ENCODE results near the gene ANKRD28. TPM values are rescaled to one million over a fixed set of nuclear protein-coding genes. Genes with fewer than 3 reads are reported as not detected.

ANKRD28 gene
- total and polyA plus RNA-seq, 9 of the 15 experiments (the other 6 are each of a cell fraction or from before 2014, with no cell fraction given) = 11.7 to 66.0 (median 36.7) TPM

- no peak for ATAC-seq
- Histone ChIP-seq H3K9ac (ENCODE audit: insufficient read depth in 1 of 2, low read depth in 2 of 2, low read length in 2 of 2) (no peak overlapping the region; a peak in 1 of 4 replicates), H3K27ac (ENCODE audit: extremely low read depth, low read depth, low read length) (peak overlapping the region; percentile 56; the same call in 1 of the 3 replicates), H4K20me1 (replicated peaks; ENCODE audit: control insufficient read depth, insufficient read depth, low read length) (no peaks in the 10 kb centered on the region), H3K9me3 (replicated peaks; ENCODE audit: control insufficient read depth, insufficient read depth, low read depth, low read length) (no peaks in the 10 kb centered on the region), H3K27me3 (ENCODE audit: control insufficient read depth in 2 of 2, insufficient read depth in 2 of 2, low read length in 2 of 2) (no peaks in the 10 kb centered on the region), H2AFZ (ENCODE audit: low read depth, low read length) (no peak overlapping the region), H3K4me2 (ENCODE audit: insufficient read depth, low read length) (no peak overlapping the region), H3K36me3 (ENCODE audit: control insufficient read depth, insufficient read depth, low read length) (no peaks in the 10 kb centered on the region), H3K4me1 (replicated peaks in 1 of 2; ENCODE audit: control insufficient read depth in 2 of 2, insufficient read depth in 2 of 2, low read length in 2 of 2) (peaks cover 4 to 42% of the 10 kb centered on the region in 2 experiments; a peak in 4 of 5 replicates), H3K4me3 (no peak overlapping the region), H3K9me1 (ENCODE audit: control insufficient read depth, insufficient read depth, low read length) (no peaks in the 10 kb centered on the region), H3K79me2 (ENCODE audit: control insufficient read depth, insufficient read depth, low read length) (peaks cover 96% of the 10 kb centered on the region)
- no peak for TF ChIP-seq RNF219 (CRISPR knock-in tag; IDR thresholded peaks at IDR 0.05)
- no peak for TF ChIP-seq CCAR2 (IDR thresholded peaks at IDR 0.05; ENCODE audit: low read depth, low read length)
- TF ChIP-seq MTA3 (IDR thresholded peaks at IDR 0.05; ENCODE audit: borderline replicate concordance) = no peak
- ChIA-PET CTCF (ENCODE audit: low intra/inter-chr PET ratio) (interaction anchor here (0.6 kb wide), 2 partner anchors 61 to 651 kb away, joined by 3 read pairs; no protein-coding TSS in a partner anchor), POLR2A (interaction anchor here (0.7 to 1.9 kb wide), 4 partner anchors 8 to 199 kb away, joined by 3 to 6 read pairs (median 3); partner anchors contain the start of gene BTD)
- intact Hi-C loops (cut with micrococcal nuclease) (no loop called here), in situ Hi-C loops (cut with MboI) (no loop called here)
- DNase-seq (ENCODE audit: extremely low read depth in 1 of 4, low spot score in 3 of 4) = no peak
- 62% methylated on average over 3 of the region's 3 CpGs for whole genome bisulfite sequencing (ENCODE audit: insufficient coverage, low coverage, missing lambda C conversion rate)
- BruUV-seq (replicated peaks) = no TSS peak
- no peak for FAIRE-seq
Observed at GRCh38 chr3:15801298-15801697, 3.5 kb upstream of the ANKRD28 start.

Measured in K562 (cell line).